GM21717 (cell line): Measurements from ENCODE around the gene IGFBP6.
"Not testable (repeated sequence)": the region's sequence is repeated elsewhere in the genome, so short reads cannot be mapped to it uniquely, and the experiment has no call there.

Experiments used
- ATAC-seq: cut with Tn5 transposase; IDR thresholded peaks from one replicate; pipeline ENCODE4 v1.9.1; 2021; ENCODE audit warnings: mild to moderate bottlenecking, moderate library complexity; ENCODE audit not compliant: unreplicated experiment

Gene IGFBP6

GRCh38 chr12:53096089-53096741, 1.3 kb upstream of the IGFBP6 start:
- ATAC-seq: no peak

DNA sequence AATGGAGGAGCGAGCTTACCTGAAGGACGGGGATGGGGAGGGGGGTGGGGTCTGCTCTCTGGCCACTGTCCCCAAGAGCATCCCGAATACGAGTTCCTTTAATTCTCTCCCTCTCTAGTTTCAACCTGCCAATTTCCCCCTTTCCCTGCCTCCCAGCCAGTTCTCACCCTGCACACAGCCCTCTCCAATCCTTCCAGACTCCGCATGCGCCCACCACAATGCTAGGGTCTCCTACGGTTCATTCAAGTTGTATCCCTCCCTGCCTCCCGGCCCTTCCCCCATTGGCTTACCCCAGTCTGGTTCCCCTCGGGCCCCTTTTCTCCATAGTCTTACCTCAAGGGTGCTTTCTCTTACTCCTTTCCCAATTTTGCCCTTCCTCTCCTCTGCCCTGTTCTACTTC, 708 bp upstream of the IGFBP6 start:
- no peak for ATAC-seq

DNA sequence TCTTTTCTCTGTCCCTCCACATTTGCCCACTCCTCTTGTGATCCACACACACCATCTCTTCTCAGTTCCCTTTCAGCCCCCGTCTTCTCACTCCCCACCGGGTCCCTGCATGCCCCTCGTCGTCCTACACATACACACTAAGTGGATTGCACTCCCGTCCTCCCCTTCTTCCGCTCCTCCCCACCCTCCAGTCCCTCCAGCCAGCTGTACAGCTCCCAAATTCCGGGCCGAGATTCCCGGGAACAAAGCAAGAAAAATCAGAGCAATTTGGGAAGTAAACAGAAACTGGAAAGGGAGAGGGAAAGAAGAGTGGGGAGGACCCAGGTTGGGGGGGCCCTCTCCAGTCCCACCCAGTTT, 282 bp upstream of the IGFBP6 start:
- ATAC-seq: no peak

- no peak for ATAC-seq
Measured at GRCh38 chr12:53098354-53098981, 1.0 kb downstream of the IGFBP6 start.

DNA sequence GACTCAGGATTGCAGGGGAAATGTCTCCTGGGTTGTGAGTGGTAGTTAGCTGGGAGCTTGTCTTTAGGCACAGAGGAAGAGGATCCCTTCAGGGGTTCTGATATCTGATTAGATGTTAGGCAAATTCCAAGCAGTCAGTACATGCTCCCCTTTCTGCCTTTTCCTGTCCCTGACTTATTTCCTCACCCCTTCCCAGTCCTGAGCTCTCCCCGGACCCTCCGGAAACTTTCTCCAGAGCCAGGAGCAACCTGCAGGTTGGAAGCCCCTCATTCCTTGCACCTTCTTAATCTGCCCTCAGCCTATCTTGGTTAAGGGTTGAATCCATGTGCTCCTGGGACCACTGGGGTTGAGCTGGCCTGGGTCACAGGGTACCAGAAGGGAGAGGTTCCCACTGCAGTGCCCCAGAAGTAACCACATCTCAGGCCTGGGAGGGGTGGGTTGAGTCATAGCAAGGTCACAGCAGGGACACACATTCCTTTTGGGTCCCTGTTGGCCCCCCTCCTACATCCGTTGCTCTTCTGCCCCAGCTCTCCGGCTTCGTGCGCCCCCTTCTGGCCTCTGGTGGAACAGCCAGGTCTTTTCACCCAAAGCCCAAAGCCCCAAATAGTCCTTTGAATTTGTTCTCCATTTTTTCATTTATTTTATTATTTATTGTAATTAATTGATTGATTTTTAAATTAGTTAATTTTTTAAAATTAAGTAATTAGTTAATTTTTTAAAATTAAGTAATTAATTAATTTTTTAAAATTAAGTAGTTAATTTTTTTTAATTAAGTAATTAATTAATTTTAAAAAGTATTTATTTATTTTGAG, 1.8 kb downstream of the IGFBP6 start:
- no peak for ATAC-seq

GRCh38 chr12:53100466-53101151, 3.1 kb downstream of the IGFBP6 start:
- no peak for ATAC-seq

- ATAC-seq: no peak
Measured at GRCh38 chr12:53101266-53101665, 3.8 kb downstream of the IGFBP6 start.

DNA sequence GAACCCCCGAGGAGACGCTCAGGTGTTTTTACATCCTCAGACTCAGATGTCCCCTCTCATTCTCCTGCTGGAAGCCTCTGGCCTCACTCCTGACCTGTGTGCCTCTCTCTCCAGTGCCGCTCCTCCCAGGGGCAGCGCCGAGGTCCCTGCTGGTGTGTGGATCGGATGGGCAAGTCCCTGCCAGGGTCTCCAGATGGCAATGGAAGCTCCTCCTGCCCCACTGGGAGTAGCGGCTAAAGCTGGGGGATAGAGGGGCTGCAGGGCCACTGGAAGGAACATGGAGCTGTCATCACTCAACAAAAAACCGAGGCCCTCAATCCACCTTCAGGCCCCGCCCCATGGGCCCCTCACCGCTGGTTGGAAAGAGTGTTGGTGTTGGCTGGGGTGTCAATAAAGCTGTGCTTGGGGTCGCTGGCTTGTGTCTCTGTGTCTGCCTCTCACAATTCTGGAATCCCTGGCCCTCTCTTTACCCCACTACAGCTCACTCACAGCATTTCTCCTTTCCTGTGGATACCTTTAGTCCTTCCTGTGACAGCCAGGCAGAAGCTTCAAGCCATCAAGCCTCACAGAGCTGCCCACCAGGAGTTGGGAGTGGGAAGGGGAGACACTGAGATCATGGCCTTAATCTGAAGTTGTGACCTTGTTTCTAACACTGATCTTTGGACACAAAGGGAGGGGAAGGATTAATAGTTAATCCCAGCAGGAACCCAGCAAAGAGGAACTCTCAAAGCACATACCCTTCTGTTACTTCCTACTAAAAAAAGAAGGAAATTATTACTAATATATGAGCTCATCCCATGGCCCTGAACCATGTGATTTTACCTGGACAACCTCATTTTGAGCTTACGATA, 4.7 kb downstream of the IGFBP6 start:
- no peak for ATAC-seq

DNA sequence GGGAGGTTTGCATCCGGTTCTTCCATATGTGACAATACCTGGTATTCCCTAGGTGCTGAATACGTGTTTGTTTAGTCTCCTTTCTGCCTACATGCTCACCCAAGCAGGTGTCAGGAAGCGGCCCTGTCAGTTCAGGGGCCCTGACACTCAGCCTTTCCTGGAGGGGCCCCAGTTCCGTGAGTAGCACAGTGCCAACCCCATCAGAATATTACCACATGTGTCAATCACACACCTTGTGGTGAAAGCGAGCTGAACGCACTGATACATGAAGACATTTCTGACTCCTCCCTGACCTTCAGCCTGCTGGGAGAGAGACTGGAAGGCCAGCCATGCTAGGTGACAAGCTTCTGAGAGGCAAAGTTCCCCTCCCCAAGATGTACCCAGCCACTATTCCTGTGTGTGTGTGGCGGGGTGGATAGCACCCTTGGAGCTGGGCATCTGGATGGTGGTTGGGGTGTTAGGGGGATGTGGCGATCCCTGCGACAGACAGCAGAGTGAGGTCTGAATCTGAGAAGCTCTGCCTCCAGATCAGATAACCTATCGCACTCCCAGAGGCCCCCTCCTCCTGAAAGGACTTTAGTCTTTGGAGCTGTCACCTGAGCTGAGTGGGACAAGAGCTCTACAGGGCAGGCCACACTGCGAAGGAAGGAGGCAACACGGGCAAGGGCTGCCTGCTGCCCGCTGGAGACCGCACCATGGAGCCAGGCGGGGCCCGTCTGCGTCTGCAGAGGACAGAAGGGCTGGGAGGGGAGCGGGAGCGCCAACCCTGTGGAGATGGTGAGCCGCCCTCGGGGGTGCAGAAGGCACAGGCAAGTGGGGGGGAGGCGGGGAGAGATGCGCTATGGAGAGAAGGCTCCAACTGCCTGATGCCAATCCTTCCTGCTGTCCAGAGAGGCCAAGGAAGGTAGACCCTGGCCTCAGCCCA, 5.7 kb downstream of the IGFBP6 start, which contains the start of gene SOAT2:
SOAT2 (plus strand) TSS at position 604 of the 925 bp plus-strand sequence; CDS start at position 696, 92 bp downstream.
- no peak for ATAC-seq

DNA sequence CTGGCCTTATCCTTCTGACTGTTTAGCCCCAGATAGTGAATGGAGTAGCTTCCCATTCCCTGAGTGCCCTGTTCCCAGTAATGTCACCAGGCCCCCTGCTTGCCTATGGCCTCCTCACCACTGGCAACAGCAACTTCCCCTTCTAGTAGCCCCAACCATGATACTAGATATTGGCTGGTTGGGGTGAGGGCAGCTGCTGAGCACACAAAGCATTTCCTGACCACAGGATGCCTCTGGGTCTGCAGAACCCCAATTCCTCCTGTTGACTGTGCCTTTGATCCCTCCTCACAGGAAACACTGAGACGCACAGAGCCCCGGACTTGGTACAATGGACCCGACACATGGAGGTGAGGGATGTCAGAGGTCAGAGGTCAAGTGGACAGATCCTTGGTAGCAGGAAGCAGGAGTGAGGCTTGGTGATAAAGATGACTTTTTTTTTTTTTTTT, 6.4 kb downstream of the IGFBP6 start:
- ATAC-seq: no peak

DNA sequence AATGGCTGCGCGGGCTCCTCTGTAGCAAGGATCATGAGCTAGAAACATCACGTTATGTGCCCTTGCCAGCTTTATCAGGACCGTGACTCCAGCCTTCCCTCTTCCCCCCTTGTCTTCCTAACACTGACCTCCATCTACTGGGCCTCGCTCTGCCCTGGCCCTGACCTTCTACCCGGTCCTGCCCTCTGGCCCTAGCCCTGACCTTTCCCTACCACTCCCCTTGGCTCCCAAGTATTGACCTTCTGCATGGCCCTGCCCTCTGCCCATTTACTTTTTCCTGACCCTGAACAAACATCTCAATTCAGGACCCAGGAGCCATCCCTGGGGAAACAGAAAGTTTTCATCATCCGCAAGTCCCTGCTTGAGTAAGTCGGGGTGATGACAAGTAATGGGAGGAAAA, 7.8 kb downstream of the IGFBP6 start:
- ATAC-seq: no peak

DNA sequence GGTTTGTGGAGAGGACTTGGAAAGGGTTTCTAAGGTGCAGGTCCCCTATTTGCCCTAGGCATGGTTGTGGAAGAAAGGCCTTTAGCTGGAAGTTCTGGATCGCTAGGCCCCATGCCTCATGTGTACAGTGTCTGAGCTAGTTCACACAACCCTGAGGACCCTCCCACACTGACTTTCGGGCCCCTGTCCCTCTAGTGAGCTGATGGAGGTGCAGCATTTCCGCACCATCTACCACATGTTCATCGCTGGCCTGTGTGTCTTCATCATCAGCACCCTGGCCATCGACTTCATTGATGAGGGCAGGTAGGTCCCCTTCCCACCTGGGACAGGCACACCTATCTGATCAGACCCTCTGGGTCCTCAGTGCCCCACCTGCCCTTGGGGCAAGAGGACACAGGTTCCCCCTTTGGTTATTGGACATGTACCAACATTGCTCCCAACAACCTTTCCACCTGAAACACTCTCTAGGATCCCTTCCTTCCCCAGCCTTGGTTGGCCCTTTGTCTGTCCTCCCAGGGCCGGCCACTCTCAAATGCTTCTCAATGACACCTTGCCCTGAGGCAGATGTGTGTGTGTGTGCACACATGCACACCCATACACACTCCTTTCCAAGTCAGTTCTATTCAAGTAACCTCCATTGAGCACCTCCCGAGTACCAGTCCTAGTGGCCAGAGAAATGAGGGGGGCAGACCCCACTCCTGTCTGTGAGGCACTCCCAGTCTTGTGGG, 8.4 kb downstream of the IGFBP6 start:
- no peak for ATAC-seq

GRCh38 chr12:53107122-53107521, 9.7 kb downstream of the IGFBP6 start:
- ATAC-seq: no peak

DNA sequence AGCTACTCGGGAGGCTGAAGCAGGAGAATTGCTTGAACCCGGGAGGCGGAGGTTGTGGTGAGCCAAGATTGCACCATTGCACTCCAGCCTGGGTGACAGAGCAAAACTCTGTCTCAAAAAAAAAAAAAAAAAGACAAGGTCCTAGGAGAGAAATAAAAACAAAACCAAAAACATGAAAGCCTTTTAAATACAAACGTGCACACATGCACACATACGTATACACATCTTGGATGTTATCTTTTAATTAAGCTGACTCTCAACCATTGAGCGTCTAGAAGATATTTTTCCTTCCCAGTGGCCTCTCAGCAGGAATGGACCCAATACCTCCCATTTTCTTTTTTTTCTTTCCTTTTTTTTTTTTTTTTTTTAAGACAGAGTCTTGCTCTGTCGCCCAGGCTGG, 15.0 kb downstream of the IGFBP6 start:
- not testable (repeated sequence) for ATAC-seq

- no peak for ATAC-seq
Measured at GRCh38 chr12:53113136-53113705, 15.8 kb downstream of the IGFBP6 start.

- ATAC-seq: no peak
Measured at GRCh38 chr12:53113951-53114350, 16.5 kb downstream of the IGFBP6 start.

DNA sequence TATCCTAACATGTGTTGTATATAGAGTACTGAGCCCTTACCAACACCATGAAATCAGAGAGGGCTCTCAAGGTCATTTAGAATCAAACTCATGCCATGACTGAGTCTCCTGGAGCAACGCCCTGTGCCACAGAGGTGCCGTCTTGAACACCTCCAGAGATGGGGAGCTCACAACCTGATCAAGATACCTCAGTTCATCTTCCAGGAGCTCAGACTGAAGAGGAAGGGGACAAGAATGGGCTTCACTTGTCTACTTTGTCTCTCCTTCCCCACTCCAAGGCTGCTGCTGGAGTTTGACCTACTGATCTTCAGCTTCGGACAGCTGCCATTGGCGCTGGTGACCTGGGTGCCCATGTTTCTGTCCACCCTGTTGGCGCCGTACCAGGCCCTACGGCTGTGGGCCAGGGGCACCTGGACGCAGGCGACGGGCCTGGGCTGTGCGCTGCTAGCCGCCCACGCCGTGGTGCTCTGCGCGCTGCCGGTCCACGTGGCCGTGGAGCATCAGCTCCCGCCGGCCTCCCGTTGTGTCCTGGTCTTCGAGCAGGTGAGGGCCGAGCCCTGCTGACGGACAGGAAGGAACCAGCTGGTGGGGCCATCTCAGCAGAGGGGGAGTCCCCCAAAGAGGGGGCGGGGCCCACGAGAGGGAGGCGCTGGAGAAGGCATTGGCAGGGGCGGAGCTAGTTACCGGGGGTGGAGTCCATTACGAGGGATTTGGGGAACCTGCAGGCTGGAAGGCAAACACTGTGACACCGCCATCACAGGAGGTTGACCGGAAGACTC, 17.8 kb downstream of the IGFBP6 start:
- no peak for ATAC-seq
